HepG2 (cell line): Measurements from ENCODE around the gene ZIK1. TPM values are rescaled to one million over a fixed set of nuclear protein-coding genes. Genes with fewer than 3 reads are reported as not detected.

Source experiments
- ARID3A ChIP-seq: IDR thresholded peaks from 2 replicates; pipeline ENCODE4 v1.6.1; 2012; ENCODE audit warnings: low read depth, low read length, improper control_type of control experiment
- ATRX ChIP-seq: sonication (generic); formaldehyde crosslinking; IDR thresholded peaks from 2 replicates; pipeline ENCODE4 v1.4.0; 2020; ENCODE audit warnings: missing genetic modification reagents, borderline replicate concordance
- HDAC2 ChIP-seq: sonication (generic); formaldehyde crosslinking; IDR thresholded peaks from 2 replicates; pipeline ENCODE4 v1.4.0; 2020; ENCODE audit warnings: missing genetic modification reagents
- MED8 ChIP-seq: sonication (generic); formaldehyde crosslinking; IDR thresholded peaks from 2 replicates; pipeline ENCODE4 v1.8.1; 2023; ENCODE audit warnings: mild to moderate bottlenecking, missing genetic modification reagents; ENCODE audit not compliant: insufficient replicate concordance
- NR2F1 ChIP-seq, 2 experiments: fragments of 450-650 bp in 1 of 2; formaldehyde crosslinking in 1 of 2; IDR thresholded peaks; 2 replicates each; pipeline versions ENCODE4 v1.5.0 to v1.6.1; 2016 to 2020; ENCODE audit warnings: mild to moderate bottlenecking in 1 of 2, missing compliant biosample characterization in 1 of 2, missing genetic modification reagents in 1 of 2, moderate library complexity in 1 of 2
- POLR2A ChIP-seq, 2 experiments: IDR thresholded peaks; 2 replicates each; pipeline ENCODE4 v1.6.1; 2011; ENCODE audit warnings: low read depth in 2 of 2, low read length in 2 of 2, mild to moderate bottlenecking in 1 of 2, moderate library complexity in 1 of 2; ENCODE audit not compliant: insufficient read depth in 1 of 2
- RCOR2 ChIP-seq: IDR thresholded peaks from 2 replicates; pipeline ENCODE4 v1.6.1; 2016; ENCODE audit warnings: missing biosample characterization, missing genetic modification reagents
- SNAPC2 ChIP-seq: sonication (generic); formaldehyde crosslinking; IDR thresholded peaks from 2 replicates; pipeline ENCODE4 v1.8.1; 2022; ENCODE audit warnings: mild to moderate bottlenecking, missing genetic modification reagents
- SP2 ChIP-seq: sonication (generic); formaldehyde crosslinking; IDR thresholded peaks from 2 replicates; pipeline ENCODE4 v1.5.1; 2020; ENCODE audit warnings: mild to moderate bottlenecking, missing genetic modification reagents
- TEF ChIP-seq: sonication (generic); formaldehyde crosslinking; IDR thresholded peaks from 2 replicates; pipeline ENCODE4 v1.5.0; 2020; ENCODE audit warnings: missing genetic modification reagents
- TSC22D2 ChIP-seq: sonication (generic); formaldehyde crosslinking; IDR thresholded peaks from 2 replicates; pipeline ENCODE4 v1.5.1; 2020; ENCODE audit warnings: missing genetic modification reagents, mild to moderate bottlenecking, borderline replicate concordance
- ZMYM2 ChIP-seq: sonication (generic); formaldehyde crosslinking; IDR thresholded peaks from 2 replicates; pipeline ENCODE4 v1.8.0; 2022; ENCODE audit warnings: mild to moderate bottlenecking, missing genetic modification reagents
- ZMYM4 ChIP-seq: sonication (generic); formaldehyde crosslinking; IDR thresholded peaks from 2 replicates; pipeline ENCODE4 v1.8.1; 2023; ENCODE audit warnings: mild to moderate bottlenecking, missing genetic modification reagents
- ZNF720 ChIP-seq: sonication (generic); formaldehyde crosslinking; IDR thresholded peaks from 2 replicates; pipeline ENCODE4 v1.4.0; 2020; ENCODE audit warnings: missing genetic modification reagents
- polyA plus RNA-seq, 8 experiments: library from polyadenylated mRNA; depleted of rRNA in 3 of 8; stranded (reverse) in 7 of 8; unstranded in 1 of 8; fragments of >200 nt; fragmentation: Illumina TruSeq in 4 of 8; extraction: Trizol in 4 of 8; gene quantifications; 2 replicates each; pipeline versions ENCODE4 v1.2.1 to v1.2.3, GENCODE V29; 2011 to 2016; ENCODE audit warnings: low read depth in 4 of 8, missing spikeins in 1 of 8, mixed read lengths in 1 of 8; ENCODE audit not compliant: insufficient read depth in 1 of 8
- total RNA-seq, 5 experiments: library from RNA; depleted of rRNA; stranded (reverse); fragments of >200 nt; fragmentation: Illumina TruSeq; extraction: Trizol; gene quantifications; 2 replicates each; pipeline ENCODE4 v1.2.3, GENCODE V29; 2016; ENCODE audit warnings: low read depth in 1 of 5
- TF ChIP-seq, protein P1 (sequence below): sonication (generic); formaldehyde crosslinking; IDR thresholded peaks from one replicate; pipeline ENCODE4 v1.5.1; 2020; ENCODE audit warnings: mild to moderate bottlenecking, missing genetic modification reagents; ENCODE audit errors: not compliant biosample characterization
- TF ChIP-seq, protein P2 (sequence below): sonication (generic); formaldehyde crosslinking; IDR thresholded peaks from 2 replicates; pipeline ENCODE4 v1.4.0; 2020; ENCODE audit warnings: mild to moderate bottlenecking, missing genetic modification reagents

The ZIK1 gene
- total and polyA plus RNA-seq, 2 of the 13 experiments (the other 11 are each of a cell fraction or from before 2014, with no cell fraction given): 2.1 to 7.2 TPM

DNA sequence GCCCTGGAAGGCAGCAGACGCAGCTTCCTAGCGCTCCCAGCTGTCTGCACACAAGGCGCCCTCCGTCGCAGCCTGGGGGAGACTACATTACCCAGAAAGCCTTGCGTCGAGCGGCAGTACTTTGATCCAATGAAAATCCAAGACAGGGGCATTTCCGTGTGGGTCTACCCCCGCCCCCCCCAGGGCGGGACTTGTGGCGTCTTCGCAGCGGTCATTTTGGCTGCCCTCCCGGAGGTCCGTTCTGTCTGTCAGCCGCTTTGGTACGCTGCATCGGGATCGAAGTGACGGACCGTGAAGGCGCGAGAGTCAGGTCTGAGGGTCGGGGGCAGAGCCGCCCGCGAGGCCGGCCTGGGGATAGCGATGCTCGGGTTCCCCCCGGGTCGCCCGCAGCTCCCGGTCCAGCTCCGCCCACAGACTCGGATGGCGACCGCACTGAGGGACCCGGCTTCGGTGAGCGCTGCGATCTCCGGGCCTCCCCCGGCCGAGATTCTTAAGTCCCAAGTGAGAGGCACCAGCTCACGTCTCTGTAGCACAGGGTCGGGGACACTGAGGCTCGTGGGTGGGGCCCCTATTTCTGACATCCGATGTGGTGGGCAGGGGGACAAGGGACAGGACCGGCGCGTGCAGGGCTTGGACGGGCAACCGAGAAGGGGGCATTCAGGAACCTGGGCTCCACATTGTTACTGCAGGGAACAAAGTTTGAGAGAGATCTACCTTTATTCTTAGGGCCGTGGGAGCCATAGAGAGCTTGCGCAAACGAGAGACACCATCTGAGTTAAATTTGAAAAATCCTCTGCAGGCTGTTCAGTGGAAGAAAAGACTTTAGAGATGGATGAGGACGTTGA, 49.3 kb downstream of the ZIK1 start, which contains the start of gene ZNF211 (continued):
- TF ChIP-seq, protein P1, sequence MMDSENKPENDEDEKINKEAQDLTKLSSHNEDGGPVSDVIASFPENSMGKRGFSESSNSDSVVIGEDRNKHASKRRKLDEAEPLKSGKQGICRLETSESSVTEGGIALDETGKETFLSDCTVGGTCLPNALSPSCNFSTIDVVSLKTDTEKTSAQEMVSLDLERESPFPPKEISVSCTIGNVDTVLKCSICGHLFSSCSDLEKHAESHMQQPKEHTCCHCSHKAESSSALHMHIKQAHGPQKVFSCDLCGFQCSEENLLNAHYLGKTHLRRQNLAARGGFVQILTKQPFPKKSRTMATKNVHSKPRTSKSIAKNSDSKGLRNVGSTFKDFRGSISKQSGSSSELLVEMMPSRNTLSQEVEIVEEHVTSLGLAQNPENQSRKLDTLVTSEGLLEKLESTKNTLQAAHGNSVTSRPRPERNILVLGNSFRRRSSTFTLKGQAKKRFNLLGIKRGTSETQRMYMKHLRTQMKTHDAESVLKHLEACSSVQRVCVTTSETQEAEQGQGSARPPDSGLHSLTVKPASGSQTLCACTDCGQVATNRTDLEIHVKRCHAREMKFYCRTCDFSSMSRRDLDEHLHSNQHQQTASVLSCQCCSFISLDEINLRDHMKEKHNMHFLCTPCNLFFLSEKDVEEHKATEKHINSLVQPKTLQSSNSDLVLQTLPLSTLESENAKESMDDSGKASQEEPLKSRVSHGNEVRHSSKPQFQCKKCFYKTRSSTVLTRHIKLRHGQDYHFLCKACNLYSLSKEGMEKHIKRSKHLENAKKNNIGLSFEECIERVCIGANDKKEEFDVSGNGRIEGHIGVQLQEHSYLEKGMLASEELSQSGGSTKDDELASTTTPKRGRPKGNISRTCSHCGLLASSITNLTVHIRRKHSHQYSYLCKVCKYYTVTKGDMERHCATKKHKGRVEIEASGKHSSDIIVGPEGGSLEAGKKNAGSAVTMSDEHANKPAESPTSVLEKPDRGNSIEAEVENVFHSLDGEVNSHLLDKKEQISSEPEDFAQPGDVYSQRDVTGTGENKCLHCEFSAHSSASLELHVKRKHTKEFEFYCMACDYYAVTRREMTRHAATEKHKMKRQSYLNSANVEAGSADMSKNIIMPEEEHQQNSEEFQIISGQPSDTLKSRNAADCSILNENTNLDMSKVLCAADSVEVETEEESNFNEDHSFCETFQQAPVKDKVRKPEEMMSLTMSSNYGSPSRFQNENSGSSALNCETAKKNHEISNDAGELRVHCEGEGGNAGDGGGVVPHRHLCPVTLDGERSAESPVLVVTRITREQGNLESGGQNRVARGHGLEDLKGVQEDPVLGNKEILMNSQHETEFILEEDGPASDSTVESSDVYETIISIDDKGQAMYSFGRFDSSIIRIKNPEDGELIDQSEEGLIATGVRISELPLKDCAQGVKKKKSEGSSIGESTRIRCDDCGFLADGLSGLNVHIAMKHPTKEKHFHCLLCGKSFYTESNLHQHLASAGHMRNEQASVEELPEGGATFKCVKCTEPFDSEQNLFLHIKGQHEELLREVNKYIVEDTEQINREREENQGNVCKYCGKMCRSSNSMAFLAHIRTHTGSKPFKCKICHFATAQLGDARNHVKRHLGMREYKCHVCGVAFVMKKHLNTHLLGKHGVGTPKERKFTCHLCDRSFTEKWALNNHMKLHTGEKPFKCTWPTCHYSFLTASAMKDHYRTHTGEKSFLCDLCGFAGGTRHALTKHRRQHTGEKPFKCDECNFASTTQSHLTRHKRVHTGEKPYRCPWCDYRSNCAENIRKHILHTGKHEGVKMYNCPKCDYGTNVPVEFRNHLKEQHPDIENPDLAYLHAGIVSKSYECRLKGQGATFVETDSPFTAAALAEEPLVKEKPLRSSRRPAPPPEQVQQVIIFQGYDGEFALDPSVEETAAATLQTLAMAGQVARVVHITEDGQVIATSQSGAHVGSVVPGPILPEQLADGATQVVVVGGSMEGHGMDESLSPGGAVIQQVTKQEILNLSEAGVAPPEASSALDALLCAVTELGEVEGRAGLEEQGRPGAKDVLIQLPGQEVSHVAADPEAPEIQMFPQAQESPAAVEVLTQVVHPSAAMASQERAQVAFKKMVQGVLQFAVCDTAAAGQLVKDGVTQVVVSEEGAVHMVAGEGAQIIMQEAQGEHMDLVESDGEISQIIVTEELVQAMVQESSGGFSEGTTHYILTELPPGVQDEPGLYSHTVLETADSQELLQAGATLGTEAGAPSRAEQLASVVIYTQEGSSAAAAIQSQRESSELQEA (CRISPR knock-in tag): no peak
- TF ChIP-seq POLR2A (IDR thresholded peaks at IDR 0.05; ENCODE audit: insufficient read depth in 1 of 2, low read depth in 2 of 2, low read length in 2 of 2) (peak; percentile 31 to 74; a peak in 2 of 4 replicates), TSC22D2 (CRISPR knock-in tag) (no peak), HDAC2 (CRISPR knock-in tag) (peak; percentile 52), TEF (CRISPR knock-in tag) (no peak), ATRX (CRISPR knock-in tag) (no peak), MED8 (CRISPR knock-in tag) (no peak), SNAPC2 (CRISPR knock-in tag) (no peak), ZMYM2 (CRISPR knock-in tag) (no peak), ZNF720 (CRISPR knock-in tag) (no peak), SP2 (peak; percentile 98), RCOR2 (no peak), ZMYM4 (CRISPR knock-in tag) (no peak), ARID3A (no peak), NR2F1 (CRISPR knock-in tag; IDR thresholded peaks at IDR 0.05) (no peak)
- TF ChIP-seq, protein P2, sequence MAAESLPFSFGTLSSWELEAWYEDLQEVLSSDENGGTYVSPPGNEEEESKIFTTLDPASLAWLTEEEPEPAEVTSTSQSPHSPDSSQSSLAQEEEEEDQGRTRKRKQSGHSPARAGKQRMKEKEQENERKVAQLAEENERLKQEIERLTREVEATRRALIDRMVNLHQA (CRISPR knock-in tag): no peak
